ENCODE measurements around the gene FIGLA.

FIGLA gene

GRCh38 chr2:70775141-70775540 is 15.3 kb downstream of the FIGLA start:
- no peak for DNase-seq (ENCODE audit: low spot score)

GRCh38 chr2:70772486-70773155 is 17.8 kb downstream of the FIGLA start:
- DNase-seq (ENCODE audit: low spot score) = no peak

- DNase-seq (ENCODE audit: low spot score) = no peak
These were observed 19.0 kb downstream of the FIGLA start for GRCh38 chr2:70771446-70771845.

- DNase-seq (ENCODE audit: low spot score) = no peak
These were observed 21.0 kb downstream of the FIGLA start for GRCh38 chr2:70769450-70769849.

- DNase-seq (ENCODE audit: low spot score) = no peak
These were observed 21.8 kb downstream of the FIGLA start for GRCh38 chr2:70768590-70769085.

- DNase-seq (ENCODE audit: low spot score) = no peak
These were observed 22.5 kb downstream of the FIGLA start, which contains the start of gene ADD2 for GRCh38 chr2:70767699-70768589. TSS of gene ADD2 (minus strand) at chr2:70768200. CDS start at chr2:70706408, 61,792 bp downstream.

GRCh38 chr2:70767079-70767698 is 23.3 kb downstream of the FIGLA start:
- DNase-seq (ENCODE audit: low spot score) = no peak

GRCh38 chr2:70766357-70767078 is 23.9 kb downstream of the FIGLA start:
- no peak for DNase-seq (ENCODE audit: low spot score)

GRCh38 chr2:70765507-70765906 is 24.9 kb downstream of the FIGLA start:
- DNase-seq (ENCODE audit: low spot score) = no peak

GRCh38 chr2:70759446-70759845 is 31.0 kb downstream of the FIGLA start:
- DNase-seq (ENCODE audit: low spot score) = no peak

GRCh38 chr2:70757966-70758365 is 32.5 kb downstream of the FIGLA start:
- DNase-seq (ENCODE audit: low spot score) = no peak

- DNase-seq (ENCODE audit: low spot score) = no peak
These were observed 33.1 kb downstream of the FIGLA start for GRCh38 chr2:70757360-70757759.

- no peak for DNase-seq (ENCODE audit: low spot score)
These were observed 34.3 kb downstream of the FIGLA start for GRCh38 chr2:70756128-70756527.

GRCh38 chr2:70753902-70754301 is 36.5 kb downstream of the FIGLA start:
- DNase-seq (ENCODE audit: low spot score) = no peak

GRCh38 chr2:70753031-70753430 is 37.4 kb downstream of the FIGLA start:
- DNase-seq (ENCODE audit: low spot score) = no peak

- no peak for DNase-seq (ENCODE audit: low spot score)
These were observed 38.0 kb downstream of the FIGLA start for GRCh38 chr2:70752396-70752795.

GRCh38 chr2:70751881-70752280 is 38.6 kb downstream of the FIGLA start:
- DNase-seq (ENCODE audit: low spot score) = no peak

GRCh38 chr2:70750320-70750719 is 40.1 kb downstream of the FIGLA start:
- no peak for DNase-seq (ENCODE audit: low spot score)

- no peak for DNase-seq (ENCODE audit: low spot score)
These were observed 42.2 kb downstream of the FIGLA start for GRCh38 chr2:70748002-70748784.

GRCh38 chr2:70747284-70747683 is 43.2 kb downstream of the FIGLA start:
- DNase-seq (ENCODE audit: low spot score) = no peak

Data from CD4-positive, alpha-beta T cell treated with Interleukin-2 at 100 ng/mL for 4 hours (primary cell).